HG03442 (cell line): ENCODE results near the gene SLC12A7.
"Not testable (repeated sequence)": the region's sequence is repeated elsewhere in the genome, so short reads cannot be mapped to it uniquely, and the experiment has no call there.

Source experiments
- ATAC-seq: cut with Tn5 transposase; IDR thresholded peaks from one replicate; pipeline ENCODE4 v1.9.1; 2021; ENCODE audit warnings: mild to moderate bottlenecking, moderate library complexity; ENCODE audit not compliant: unreplicated experiment

SLC12A7 gene

GRCh38 chr5:1099926-1100663 is 11.8 kb downstream of the SLC12A7 start:
- no peak for ATAC-seq

- no peak for ATAC-seq
Measured at GRCh38 chr5:1098986-1099597, 12.8 kb downstream of the SLC12A7 start.

GRCh38 chr5:1097988-1098385 is 13.9 kb downstream of the SLC12A7 start:
- ATAC-seq = not testable (repeated sequence)

- ATAC-seq = no peak
Measured at GRCh38 chr5:1097381-1097987, 14.4 kb downstream of the SLC12A7 start.

DNA sequence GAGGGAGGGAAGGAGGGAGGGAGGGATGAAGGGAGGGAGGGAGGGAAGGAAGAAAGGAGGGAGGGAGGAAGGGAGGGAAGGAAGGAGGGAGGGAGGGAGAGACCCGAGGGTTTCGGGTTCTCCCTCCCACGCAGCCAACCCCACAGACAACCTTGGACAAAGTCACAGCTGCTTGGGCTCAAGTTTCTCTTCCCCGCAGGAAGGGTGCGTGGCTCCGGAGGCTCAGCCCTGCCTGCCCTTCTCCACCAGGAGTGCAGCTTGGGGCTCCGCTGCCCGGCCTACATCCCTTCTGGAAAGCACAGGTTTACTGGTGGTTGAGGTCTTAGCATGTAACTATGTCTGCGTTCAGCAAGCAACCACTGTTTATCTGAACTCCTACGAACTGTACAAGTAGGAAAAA is 15.0 kb downstream of the SLC12A7 start:
- no peak for ATAC-seq

DNA sequence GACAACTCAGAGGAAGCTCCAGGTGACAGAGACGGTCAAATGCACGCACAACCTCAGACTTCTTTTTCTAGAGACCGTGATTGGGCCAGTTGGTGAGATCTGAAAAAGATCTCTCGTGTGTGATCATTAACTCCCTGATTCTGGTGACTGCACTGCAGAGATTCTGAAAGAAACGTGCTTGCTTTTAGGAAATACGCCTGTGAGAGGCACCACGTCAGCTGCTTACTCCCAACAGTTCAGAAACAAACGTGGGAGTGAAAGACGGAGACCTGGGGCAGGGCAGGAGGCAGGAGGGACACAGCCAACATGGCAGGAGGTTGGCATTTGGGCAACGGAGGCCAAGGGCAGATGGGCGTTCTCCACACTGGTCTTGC is 15.9 kb downstream of the SLC12A7 start:
- ATAC-seq = no peak

- no peak for ATAC-seq
Measured at GRCh38 chr5:1095302-1095989, 16.4 kb downstream of the SLC12A7 start.

- no peak for ATAC-seq
Measured at GRCh38 chr5:1094670-1095190, 17.1 kb downstream of the SLC12A7 start.

DNA sequence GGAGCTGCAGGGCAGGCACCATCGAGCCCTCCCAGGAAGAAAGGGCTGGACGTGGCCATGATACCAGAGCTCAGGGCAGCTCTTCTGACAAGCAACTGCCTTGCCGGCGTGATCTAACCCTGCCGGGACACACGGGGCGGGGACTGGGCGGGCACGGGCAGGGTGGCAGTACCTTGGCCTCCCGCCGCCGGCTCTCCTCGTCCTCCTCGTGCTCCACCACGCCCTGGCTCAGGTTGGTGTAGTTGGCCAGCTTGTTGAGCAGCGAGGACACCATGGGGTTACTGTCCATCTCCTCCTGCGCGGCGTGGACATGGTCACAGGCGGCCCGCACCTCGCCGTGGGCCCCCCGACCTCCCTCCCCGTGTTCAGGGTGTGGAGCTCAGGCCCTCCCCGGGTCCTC is 18.5 kb downstream of the SLC12A7 start:
- no peak for ATAC-seq

DNA sequence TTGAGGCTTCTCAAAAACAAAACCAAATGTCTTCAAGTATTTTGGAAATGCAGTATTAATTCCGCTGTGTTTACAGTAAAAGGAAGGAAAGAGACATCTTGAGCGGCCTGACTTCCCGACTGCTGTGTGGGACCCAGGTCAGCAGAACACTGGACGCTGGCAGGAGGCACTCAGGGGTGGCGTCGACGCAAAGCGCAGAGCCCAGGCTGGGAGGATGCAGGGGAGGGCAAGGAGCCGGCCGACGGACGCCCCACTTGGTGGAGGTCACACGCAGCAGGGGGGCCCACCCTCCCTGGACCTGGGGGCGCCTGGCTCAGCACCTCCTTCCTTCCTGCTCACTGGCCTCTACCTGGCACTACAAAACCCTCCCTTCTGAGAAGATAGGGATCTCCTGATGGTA is 19.7 kb downstream of the SLC12A7 start:
- ATAC-seq = no peak

- ATAC-seq = no peak
Measured at GRCh38 chr5:1091632-1092031, 20.2 kb downstream of the SLC12A7 start.

DNA sequence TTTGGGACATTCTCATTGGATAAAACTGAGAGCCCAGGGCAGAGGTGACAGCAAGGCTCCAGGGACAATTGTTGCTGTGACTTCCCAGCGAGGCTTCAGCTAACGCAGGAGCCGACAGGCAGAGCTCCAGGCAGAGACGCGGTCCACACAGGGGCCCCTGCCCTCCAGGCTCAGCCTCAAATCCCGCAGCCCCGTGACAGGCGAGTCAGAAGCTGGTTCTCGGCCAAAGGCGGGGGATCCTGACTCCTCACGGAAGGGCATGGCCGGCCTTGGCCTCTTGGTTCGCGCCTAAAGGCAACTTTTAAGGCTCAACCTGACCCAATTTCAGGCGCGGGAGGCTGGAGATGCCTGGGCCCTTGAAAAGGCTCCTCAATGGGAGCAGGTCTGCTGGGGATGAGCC is 21.3 kb downstream of the SLC12A7 start:
- ATAC-seq = no peak

- no peak for ATAC-seq
Measured at GRCh38 chr5:1089621-1090040, 22.2 kb downstream of the SLC12A7 start.

DNA sequence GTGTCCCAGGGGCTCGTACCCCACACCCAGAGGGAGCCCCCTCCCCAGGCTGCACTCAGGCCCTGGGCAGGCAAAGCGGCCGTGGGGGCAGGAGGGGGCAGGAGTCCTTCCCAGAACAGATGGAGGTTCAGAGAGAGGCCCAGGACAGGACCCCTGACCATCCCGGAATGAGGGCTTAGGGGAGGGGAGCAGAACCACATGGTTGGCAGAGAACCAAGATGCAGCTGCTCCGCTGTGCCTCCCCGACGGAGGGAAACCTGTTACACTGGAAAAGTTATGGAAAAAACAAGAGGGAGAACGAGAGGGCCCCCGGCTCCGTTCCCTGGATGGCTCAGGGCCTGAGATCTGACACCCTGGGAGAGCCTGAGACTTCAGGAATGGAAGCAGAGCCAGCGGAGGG is 22.7 kb downstream of the SLC12A7 start:
- no peak for ATAC-seq

- no peak for ATAC-seq
Measured at GRCh38 chr5:1088726-1089125, 23.1 kb downstream of the SLC12A7 start.

GRCh38 chr5:1088031-1088430 is 23.8 kb downstream of the SLC12A7 start:
- ATAC-seq = no peak

- no peak for ATAC-seq
Measured at GRCh38 chr5:1087428-1087827, 24.4 kb downstream of the SLC12A7 start.

GRCh38 chr5:1086871-1087270 is 25.0 kb downstream of the SLC12A7 start:
- ATAC-seq = no peak

GRCh38 chr5:1086137-1086536 is 25.7 kb downstream of the SLC12A7 start:
- no peak for ATAC-seq

DNA sequence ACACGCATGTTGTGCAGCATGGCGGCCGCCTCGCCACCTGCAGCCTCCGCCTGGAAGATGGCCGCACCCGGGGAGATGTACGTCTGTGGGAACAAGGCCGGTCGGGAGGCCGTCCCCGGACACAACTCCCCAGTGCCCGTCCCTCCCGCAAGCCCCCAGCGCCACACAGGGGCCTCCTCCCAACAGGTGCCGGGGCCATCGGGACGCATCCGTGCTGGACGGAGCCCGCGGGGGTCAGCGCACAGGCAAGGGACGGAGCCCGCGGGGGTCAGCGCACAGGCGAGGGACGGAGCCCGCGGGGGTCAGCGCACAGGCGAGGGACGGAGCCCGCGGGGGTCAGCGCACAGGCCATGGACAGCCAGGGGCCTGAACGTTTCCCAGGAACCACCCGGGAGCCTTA is 26.5 kb downstream of the SLC12A7 start:
- ATAC-seq = no peak

GRCh38 chr5:1083823-1084605 is 27.8 kb downstream of the SLC12A7 start:
- no peak for ATAC-seq
